ENCODE measurements around the gene CENPC.
"Not testable (repeated sequence)": the region's sequence is repeated elsewhere in the genome, so short reads cannot be mapped to it uniquely, and the experiment has no call there.

The CENPC gene

DNA sequence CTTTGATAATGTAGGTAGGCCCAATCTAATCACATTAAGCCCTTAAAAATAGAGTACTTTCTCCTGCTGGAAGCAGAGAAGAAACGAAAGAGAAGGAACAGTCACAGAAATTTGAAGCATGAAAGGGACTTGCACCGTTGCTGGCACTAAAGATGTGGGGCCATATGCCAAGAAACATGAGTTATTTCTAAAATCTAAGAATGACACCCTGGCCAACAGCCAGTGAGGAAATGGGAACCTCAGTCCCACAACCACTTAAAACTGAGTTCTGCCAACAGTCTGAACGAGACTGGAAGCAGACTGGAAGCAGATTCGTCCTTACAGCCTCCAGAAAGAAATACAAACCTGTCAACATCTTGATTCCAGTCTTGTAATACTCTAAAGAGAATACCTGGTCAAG is 70.1 kb downstream of the CENPC start:
- no peak for DNase-seq (ENCODE audit: low read depth, low spot score)

DNA sequence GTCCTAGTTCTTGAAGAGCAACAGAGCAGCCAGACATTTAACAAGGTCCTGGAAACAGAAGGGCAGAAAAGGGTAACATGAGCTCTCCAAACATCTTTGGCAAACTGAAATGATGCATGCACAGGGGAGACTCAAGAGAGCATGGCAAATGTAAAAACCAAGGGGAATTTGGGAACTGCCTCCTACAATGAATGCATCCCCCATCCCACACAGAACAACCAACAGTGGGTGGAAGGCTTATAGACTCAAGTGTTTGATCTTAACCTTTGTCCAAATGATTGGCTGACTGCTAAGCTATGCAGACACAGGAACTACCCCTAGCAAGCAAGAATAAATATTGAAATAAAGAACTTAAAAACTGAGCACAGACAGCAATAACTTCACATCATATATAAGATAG is 74.4 kb downstream of the CENPC start:
- no peak for DNase-seq (ENCODE audit: low read depth, low spot score)

DNA sequence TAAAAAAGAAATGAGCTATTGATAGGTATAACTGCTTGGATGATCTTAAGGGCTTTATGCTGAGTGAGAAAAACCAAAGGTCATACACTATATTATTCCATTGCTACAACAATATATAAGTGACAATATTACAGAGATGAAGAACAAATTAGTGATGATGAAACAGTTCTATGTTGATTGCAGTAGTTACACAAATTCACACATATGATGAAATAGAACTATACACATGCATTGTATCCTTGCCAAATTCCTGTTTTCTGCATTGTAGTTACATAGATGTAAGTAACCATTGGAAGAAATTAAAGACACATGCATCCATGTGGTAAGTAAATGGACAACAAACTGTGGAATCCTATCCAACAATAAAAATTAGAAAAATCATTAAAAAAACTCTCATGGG is 76.5 kb downstream of the CENPC start:
- DNase-seq (ENCODE audit: low read depth, low spot score): no peak

DNA sequence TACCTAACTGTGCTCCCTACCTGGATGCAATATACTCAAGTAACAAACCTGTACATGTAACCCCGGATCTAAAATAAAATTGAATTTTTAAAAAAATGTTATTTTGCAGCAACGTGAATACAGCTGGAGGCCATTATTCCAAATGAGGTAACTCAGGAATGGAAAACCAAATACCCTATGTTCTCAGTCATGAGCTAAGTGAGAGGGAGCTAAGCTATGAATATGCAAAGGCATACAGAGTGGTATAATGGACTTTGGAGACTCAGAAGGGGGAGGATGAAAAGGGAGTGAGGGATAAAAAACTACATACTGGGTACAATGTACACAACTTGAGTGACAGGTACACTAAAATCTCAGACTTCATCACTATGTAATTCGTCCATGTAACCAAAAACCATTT is 78.6 kb downstream of the CENPC start:
- no peak for DNase-seq (ENCODE audit: low read depth, low spot score)

DNA sequence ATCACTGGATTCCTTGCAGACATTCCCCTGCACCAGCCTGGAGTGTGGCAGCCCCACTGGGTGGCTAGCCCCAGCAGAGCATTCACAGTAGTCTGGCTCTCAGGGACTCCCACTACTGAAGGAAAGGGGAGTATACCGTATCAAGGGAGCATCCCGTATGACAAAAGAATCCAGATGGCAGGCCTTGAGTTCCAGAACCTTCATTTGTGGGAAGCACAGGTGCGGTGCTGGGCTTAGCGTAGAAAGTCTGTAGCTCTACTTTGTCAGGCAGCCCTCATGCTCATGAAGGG is 79.6 kb downstream of the CENPC start:
- DNase-seq (ENCODE audit: low read depth, low spot score): no peak

DNA sequence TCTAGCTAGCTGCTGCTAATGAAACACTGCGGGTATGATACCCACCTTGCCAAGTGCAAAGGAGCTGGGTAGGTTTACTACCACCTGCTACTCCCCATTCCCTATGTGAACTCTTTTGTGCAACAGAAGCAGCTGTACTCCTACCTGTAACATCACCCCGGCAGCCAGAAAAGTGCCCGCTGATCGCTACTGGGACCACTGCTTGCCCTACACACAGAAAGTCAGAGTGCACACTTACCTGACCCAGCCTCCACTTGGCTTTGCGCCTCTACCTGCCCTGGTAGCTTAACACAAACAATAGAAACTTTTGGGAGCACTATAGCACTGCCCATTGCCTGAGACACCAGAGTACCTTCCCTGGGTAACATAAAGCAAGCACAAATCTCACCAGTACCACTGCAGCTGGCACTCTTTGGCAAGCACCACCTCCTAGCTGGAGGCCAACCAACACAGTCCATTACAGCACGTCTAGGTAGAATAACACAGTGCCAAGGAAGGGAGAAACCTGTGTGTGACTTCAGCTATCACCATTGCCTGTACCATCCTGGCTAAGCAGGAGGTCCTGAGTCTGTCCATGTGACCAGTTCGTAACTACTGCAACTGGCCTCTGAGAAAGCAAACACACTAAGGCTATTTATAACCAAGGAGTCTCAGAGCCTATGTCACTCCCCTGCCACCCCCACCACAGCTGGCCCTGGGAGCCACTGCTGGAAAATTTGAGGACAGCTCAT is 80.1 kb downstream of the CENPC start:
- no peak for DNase-seq (ENCODE audit: low read depth, low spot score)

DNA sequence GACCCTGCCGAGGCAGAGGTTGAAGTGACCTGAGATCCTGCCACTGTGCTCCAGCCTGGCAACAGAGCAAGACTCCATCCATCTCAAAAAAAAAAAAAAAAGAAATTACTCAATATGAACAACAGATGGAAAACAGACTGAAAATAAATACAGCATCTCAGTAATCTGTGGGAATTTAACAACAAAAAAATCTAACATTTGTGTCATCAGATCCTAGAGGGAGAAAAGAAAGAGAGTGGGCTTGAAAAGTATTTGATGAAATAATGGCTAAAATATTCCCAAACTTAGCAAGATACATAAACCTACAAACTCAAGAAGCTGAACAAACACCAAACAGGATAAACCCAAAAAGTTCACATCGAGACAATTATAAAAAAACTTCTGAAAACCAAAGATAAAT is 84.7 kb downstream of the CENPC start:
- DNase-seq (ENCODE audit: low read depth, low spot score): no peak

DNA sequence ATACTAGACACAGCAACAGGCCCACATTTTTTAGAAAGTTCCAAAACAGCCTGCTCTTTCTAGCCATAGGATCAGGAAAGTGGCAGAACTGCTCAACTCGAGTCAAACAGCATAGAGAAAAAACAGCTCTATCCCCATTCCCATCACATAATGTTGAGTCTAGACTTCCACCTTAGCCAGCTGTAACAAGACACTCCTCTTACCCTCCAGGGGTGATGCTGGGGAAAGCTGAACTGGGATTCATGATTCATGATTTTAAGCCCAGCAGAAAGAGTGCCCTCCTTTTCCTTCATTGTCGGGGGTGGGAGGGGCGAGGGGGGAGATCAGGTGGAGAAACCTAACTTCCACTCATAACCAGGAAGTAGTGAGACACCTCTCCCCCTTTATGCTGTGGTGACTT is 86.1 kb downstream of the CENPC start:
- no peak for DNase-seq (ENCODE audit: low read depth, low spot score)

DNA sequence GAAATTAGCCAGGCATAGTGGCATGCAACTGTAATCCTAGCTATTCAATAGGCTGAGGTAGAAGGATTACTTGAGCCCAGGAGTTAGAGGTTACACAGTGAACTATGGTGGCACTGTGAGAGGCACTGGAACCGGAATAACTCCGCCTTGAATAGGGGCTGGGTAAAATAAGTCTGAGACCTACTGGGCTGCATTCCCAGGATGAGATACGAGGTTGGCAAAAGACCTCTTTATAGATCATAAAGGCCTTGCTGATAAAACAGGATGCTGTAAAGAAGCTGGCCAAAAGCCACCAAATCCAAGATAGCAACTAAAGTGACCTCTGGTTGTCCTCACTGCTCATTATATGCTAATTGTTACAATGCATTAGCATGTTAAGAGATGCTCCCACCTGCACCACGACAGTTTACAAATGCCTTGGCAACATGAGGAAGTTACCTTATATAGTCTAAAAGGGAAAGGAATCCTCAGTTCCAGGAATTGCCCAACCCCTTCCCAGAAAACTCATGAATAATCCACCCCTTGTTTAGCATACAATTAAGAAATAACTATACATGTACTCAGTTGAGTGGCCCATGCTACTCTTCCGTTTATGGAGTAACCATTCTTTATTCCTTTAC is 88.6 kb downstream of the CENPC start:
- DNase-seq (ENCODE audit: low read depth, low spot score): no peak

DNA sequence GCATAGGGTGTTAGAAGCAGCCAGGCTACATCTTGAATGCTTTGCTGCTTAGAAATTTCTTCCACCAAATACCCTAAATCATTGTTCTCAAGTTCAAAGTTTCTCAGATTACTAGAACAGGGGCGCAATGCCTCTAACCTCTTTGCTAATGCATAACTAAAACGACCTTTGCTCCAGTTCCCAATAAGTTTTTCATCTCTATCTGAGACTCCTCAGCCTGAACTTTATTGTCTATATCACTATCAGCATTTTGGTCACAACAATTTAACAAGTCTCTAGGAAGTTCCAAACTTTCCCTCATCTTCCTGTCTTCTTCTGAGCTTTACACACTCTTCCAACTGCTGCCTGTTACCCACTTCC is 92.5 kb downstream of the CENPC start:
- DNase-seq (ENCODE audit: low read depth, low spot score): not testable (repeated sequence)

DNA sequence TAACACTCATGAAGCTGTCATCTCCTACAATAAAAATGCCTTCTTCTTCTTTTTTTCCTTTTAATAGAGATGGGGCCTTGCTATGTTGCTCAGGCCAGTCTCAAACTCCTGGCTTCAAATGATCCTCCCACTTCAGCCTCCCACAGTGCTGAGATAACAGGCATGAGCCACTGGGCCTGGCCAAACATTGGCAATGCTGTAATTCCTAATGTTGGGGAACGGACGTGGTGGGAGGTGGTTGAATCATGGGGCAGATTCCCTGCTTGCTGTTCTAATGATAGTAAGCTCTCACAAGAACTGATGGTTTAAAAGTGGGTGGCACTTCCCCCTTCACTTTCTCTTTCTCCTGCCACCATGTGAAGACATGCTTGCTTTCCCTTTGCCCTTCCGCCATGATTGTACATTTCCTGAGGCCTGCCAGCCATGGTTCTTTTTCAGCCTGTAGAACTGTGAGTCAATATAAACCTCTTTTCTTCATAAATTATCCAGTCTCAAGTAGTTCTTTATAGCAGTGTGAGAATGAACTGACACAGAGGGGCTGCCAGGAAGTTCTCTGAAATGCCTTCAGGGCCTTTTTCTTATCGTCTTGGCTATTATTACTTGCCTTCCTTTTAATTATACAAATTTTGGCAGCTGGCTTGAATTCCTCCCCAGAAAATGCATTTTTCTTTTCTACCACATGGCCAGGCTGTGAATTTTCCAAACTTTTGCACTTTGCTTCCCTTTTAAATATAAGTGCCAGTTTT is 93.0 kb downstream of the CENPC start:
- no peak for DNase-seq (ENCODE audit: low read depth, low spot score)

DNA sequence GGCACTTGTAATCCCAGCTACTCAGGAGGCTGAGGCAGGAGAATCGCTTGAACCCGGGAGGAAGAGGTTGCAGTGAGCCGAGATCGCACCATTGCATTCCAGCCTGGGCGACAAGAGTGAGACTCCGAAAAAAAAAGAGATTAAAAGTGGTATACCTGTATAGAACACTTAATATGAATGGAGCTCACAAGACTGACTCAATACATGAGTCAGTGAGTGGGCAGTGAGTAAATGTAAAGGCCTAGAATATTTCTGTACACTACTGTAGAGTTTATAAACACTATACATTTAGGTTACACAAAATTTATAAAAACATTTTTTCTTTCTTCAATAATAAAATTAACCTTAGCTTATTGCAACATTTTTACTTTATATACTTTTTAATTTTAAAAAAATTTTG is 93.8 kb downstream of the CENPC start:
- DNase-seq (ENCODE audit: low read depth, low spot score): no peak

DNA sequence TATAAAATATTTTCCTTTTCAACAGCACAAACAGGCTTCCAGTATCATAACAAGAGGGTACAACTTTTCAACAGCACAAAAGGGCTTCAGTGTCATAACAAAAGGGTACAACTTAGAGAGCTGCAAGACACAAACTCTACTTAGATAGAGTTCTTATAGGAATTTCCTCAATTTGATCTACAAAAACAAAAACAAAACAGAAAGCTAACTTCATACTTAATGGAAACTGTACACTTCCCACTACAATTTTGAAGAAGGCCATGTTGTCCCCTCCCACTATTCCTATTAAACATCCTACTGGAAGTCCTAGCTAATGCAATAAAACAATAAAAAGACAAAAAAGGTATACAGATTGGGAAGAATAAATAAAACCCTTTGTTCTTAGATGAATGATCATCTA is 96.7 kb downstream of the CENPC start:
- DNase-seq (ENCODE audit: low read depth, low spot score): no peak

DNA sequence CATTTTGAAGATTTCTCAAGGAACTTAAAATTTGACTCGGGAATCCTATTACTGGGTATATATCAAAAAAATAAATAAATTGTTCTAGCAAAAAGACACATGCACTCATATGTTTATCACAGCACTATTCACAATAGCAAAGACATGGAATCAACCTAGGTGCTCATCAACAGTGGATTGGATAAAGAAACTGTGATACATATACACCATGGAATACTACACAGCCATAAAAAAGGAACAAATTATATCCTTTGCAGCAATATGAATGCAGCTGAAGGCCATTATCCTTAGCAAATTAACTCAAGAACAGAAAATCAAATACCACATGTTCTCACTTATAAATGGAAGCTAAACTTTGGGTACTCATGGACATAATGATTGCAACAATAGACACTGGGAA is 97.4 kb downstream of the CENPC start:
- no peak for DNase-seq (ENCODE audit: low read depth, low spot score)

DNA sequence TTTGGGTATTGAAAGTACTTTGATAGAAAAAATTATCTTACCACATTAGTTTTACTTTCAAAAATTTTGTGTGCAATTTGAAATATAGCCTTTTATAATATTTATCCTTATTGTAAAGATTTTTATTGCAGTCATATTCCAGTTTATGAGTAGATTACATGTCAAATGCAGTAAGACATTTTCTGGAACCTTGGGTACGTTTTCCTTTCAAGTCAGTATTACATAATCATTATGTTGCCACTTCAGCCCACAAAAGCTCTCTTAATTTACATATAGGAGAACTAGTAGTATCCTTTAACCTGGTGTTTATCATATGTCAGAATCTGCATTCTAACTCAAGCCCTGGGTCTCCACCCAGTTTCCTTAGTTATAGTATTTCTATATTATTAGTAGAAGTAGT is 98.5 kb downstream of the CENPC start:
- no peak for DNase-seq (ENCODE audit: low read depth, low spot score)

DNA sequence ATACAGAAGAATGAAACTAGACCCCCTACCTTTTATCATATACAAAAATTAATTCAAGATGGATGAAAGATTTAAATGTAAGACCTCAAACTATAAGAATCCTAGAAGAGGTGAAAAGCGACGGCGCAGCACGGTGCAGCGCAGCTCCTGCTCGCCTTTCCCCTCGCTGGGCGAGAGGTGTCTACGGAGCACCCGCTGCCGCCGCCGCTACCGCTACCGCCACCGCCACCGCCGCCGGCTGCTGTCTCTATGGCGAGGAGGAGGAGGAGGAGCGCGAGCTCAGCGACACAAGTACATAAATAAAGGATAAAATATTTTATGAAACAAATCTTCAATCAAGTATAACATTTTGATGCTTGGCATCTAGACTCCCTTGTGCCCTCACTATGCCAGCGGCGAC is 99.4 kb downstream of the CENPC start:
- not testable (repeated sequence) for DNase-seq (ENCODE audit: low read depth, low spot score)

DNA sequence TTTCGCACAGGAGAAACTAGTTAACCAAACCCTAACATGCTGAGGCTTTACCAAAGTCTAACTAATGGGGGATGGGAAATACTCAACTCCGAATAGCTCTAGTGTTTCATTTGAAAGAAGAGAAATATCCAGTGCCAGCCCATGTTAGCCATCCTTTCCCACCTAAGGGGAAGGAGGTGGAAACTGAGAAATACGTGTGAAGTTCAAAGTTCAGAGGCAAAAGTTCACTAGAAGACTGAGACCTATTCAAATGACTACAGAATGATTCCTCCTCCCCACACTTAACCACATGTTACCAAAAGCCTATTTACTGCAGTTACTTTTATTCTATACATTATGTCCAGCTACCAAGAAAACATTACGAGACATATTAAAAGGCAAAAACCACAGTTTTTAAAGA is 106.3 kb downstream of the CENPC start:
- no peak for DNase-seq (ENCODE audit: low read depth, low spot score)

DNA sequence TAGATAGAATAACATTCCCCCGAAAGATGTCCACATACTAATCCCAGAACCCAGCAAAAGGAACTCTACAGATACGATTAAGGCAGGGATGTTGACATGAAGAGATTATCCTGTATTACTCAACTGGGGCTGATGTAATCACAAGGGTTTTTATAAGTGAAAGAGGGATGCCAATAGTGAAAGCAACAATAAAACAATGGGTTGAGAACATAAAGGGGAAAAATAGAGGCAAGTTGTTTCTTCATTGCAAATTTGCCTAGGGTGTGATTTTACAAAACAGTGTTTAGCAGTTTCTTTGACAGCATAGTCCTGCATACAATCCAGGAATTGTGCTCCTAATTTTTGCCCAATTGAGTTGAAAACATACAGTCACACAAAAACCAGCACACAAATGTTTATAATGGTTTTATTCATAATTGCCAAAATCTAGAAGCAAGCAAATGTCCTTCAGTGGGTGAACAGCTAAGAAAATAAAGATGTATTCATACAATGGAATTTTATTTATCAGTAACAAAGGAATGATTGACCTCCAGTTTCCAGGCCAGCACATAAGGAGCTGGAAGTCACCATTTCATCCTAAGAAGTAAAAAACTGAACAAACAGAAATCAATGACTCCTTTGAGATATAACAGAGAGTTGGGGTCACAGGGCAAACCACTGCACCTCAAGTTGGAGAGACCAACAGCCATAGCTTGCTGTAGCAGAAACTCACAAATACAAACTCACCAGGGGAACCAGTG is 107.2 kb downstream of the CENPC start:
- no peak for DNase-seq (ENCODE audit: low read depth, low spot score)

DNA sequence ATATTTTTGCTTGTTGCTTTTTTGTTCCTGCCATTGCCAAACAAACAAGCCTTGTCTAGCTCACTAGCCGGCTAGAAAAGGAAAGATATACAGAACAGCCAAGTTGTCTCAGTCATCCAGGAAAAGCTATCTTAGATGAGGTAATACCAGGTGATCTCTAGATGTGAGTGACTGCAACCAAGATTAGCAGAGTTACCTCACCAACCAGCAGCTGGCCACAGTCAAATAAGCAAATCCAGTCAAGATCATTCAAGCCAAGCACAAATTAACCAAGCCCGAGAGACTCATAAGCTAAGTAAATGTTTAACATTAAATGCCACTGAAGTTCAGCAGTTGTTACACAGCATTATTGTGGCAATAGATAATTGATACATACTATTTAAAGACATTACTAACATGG is 108.6 kb downstream of the CENPC start:
- DNase-seq (ENCODE audit: low read depth, low spot score): no peak

DNA sequence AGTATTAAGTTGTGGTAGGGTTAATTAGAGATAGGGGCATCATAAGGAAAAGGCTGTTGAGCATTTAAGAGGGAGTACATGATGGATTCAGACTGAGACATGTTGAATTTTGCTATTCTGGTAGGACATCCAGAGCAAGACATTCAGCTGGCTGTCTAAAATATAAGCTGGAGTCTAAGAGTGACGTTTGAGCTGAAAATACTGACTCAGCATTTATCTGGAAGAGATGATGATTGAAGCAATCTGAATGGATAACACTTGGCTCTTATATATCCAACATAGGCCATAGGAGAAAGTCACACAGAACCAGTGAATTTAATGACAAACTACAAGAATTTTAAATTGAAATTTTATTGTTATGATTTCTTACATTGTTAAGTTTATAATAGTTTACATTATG is 114.3 kb downstream of the CENPC start:
- DNase-seq (ENCODE audit: low read depth, low spot score): no peak

DNA sequence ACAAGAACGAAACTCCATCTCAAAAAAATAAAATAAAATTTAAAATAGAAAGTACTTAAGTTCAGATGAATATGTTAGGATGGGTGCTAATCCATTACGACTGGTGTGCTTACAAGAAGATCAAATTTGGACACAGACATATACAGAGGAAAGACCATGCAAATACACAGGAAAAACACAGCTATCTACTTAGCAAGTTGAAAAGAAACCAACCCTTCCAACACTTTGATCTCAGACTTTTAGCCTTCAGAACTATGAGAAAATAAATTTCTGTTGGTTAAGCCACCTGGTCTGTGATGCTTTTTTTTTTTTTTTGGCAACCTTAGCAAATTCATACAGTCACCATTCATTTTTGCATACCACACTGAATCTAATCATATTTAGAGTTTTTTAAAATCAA is 116.5 kb downstream of the CENPC start:
- DNase-seq (ENCODE audit: low read depth, low spot score): no peak

Measured in iPS DF 19.7 (cell line).